GM18867 (cell line): ENCODE measurements around the gene TAF8.
"Not testable (repeated sequence)": the region's sequence is repeated elsewhere in the genome, so short reads cannot be mapped to it uniquely, and the experiment has no call there.

Experiments
- ATAC-seq: cut with Tn5 transposase; IDR thresholded peaks from one replicate; pipeline ENCODE4 v1.9.1; 2021; ENCODE audit warnings: mild to moderate bottlenecking, moderate library complexity; ENCODE audit not compliant: unreplicated experiment

Gene TAF8, protein sequence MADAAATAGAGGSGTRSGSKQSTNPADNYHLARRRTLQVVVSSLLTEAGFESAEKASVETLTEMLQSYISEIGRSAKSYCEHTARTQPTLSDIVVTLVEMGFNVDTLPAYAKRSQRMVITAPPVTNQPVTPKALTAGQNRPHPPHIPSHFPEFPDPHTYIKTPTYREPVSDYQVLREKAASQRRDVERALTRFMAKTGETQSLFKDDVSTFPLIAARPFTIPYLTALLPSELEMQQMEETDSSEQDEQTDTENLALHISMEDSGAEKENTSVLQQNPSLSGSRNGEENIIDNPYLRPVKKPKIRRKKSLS

DNA sequence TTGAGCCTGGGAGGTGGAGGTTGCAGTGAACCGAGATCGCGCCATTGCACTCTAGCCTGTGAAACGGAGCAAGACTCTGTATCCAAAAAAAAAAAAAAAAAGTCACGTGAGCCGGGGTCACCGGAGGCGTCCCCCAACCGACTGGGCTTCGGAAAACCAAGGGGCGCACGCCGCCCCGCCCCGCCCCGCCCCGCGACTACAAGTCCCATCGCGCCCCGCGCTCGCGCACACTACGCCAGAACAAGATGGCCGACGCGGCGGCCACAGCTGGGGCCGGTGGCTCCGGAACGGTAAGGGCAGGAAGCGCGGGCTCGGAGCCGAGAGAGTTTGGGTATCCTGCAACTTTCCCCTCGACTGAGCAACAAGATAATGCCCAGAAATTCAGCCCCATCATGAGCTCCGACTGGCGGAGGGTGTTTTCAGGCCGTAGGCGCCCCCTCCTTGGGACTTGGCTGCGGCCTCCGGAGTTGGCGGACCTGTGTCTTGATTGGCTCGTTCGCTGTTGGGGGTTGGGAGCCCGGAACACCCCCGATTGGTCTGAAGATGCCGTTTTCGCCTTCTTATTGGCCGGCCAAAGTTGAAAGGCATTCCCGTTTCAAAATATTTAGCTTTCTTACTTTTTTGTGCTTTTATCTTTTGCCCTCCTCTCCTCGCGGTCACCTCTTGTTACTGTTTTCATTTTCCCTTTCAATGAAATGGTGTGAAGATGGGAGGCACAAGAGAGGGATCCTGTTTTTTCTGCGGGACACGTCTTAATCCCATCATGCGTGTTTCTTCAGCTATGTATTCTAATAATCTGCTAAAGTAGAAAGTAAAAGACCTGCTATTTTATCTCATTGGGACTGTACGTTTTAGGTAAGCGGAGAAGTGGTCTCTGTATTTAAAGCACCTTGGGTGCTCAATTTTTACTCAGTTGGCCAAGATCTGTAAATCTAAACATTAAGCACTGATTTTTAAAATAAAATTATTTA is at the start of gene TAF8:
Gene TAF8, plus strand, starts transcription at position 228 of the 971 bp plus-strand sequence. Its CDS starts 18 bp downstream, at position 246.
- ATAC-seq: peak; percentile 79

DNA sequence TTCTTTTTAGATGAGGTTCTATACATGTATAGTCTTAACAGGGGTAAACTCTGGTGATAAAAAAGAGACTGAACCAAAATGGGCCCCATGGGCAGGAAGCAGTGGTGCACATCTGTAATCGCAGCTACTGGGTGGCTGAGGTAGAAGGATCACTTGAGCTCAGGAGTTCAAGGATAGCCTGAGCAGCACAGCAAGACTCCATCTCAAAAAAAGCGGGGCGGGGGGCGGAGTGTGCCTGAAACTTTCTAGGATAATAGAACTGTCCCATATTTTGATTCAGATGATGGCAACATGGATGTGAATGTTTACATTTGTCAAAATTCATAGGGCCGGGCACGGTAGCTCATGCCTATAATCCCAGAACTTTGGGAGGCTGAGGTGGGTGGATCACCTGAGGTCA is 48.8 kb upstream of the TAF8 start:
- ATAC-seq: no peak

DNA sequence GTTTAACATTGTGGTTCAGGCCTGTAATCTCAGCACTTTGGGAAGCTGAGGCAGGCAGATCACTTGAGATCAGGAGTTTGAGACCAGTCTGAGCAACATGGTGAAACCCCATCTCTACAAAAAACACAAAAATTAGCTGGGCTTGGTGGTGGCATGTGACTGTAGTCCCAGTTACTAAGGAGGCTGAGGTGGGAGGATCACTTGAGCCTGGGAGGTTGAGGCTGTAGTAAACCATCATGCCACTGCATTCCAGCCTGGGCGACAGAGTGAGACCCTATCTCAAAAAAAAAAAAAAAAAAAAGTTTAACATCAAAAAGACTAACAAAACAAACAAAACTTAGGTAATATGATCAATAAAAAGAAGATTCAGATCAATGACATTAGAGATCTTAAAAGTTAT is 46.7 kb upstream of the TAF8 start:
- not testable (repeated sequence) for ATAC-seq

DNA sequence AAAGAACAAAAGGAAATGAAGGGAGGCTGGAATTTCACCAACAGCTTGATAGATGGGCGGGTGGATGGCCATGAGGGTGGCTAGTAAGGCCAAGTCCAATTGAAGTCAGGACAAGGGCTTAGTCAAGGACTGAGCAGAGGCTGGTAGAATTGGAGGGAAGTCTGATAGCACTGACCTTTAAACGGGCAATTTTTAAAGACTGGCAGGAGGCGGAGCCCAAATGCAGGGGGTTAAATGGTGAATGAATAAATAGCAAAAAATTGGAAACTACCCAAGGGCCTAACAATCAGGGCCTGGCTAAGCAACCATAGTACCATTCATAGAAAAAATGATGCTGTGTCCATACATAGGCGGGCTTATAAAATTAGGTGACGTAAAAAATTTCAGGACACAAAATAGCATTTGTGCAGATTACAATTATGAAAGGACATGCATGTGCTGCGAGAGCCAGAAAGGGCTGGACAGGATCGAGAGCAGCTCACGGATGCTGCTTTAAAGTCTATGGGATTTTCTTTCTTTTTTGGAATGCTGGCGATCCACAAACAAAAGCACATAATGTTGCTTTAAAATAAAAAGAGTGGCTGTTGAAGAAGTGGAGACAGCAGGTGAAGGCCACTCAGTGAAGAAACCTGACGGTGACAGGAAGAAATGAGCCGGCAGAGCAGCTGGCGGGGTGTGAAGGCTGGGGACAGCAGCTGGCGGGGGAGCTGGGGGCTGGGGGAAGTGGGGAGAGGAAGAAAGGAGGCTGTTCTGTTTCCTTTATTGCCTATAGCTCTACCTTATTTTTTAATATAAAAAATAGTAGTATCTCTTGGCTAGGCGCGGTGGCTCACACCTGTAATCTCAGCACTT is 42.8 kb upstream of the TAF8 start:
- no peak for ATAC-seq

DNA sequence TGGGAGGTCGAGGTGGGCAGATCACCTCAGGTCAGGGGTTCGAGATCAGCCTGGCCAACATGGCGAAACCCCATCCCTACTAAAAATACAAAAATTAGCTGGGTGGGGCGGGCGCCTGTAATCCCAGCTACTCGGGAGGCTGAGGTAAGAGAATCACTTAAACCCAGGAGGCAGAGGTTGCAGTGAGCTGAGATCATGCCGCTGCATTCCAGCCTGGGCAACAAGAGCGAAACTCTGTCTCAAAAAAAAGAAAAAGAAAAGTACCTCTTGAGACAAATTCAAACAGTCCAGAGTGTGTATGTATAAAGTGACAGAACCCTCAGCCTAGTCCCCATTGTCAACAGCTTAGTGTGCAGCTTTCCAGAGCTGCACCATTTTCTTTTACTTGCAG is 42.2 kb upstream of the TAF8 start:
- ATAC-seq: not testable (repeated sequence)

DNA sequence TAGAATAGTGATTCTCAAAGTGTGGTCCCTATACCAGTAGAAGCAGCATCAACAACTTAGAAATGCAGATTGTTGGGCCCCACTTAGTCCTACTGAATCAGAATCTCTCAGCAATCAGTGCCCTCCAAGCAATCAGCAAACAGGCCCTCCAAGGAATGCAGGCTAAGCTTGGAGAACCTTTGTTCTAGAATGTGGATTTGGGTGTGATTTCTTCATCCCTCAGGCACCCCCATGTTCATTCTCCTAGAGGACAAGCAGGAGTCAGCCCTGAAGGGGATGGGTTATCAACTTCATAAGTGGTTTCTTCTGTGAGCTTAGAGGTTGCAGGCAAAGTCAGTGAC is 40.5 kb upstream of the TAF8 start:
- no peak for ATAC-seq

GRCh38 chr6:42010185-42010891 is 40.0 kb upstream of the TAF8 start:
- no peak for ATAC-seq

- no peak for ATAC-seq
Observed at GRCh38 chr6:42010909-42011308, 39.4 kb upstream of the TAF8 start.

GRCh38 chr6:42012501-42013133 is 37.7 kb upstream of the TAF8 start:
- ATAC-seq: no peak

DNA sequence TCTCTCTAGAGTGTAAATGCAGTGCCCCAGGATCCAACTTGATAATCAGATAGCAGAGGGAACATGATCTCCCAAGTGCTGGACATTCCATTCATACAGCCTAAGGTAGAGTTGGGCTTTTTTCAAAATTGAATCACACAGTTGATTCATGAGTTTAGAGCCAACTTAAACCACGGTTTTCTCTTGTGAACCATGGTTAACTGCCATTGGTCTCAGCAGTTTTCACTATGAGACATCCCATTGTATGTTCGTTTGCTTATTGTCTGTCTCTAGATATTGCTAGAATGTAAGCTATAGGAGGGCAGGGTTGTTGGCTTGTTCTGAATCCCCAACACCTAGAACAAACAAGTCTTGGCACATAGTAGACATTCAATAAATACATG is 37.2 kb upstream of the TAF8 start:
- ATAC-seq: no peak

DNA sequence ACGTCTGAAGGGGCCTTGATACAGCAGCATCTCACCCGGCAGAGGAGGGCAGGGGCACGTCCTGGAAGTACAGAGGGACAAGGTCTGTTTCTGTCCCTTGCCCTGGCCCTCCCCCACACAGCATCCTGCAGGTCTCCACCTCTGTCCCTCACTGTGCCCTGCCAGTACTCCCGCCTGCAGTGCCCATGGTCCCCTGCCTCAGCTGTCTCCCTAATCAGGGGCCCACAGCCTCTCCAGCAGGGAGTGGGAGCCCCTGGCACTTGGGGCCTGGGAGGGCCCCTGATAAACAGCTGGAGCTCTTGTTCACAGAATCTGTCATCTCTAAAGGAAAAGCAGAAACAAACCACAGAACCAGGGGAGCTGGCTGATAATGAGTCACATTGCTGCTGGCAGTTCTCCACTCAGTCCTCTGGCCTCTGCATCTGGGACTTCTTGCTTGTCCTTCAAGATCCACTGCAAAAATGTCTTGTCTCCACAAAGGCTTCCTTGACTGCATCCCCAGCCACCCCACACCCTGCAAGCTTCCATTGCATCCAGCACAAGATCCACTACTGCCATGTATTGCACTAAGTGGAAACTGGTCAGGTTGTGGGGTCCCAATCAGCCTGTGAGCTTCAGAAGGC is 33.2 kb upstream of the TAF8 start:
- ATAC-seq: no peak

- no peak for ATAC-seq
Observed at GRCh38 chr6:42020967-42021366, 29.4 kb upstream of the TAF8 start.

DNA sequence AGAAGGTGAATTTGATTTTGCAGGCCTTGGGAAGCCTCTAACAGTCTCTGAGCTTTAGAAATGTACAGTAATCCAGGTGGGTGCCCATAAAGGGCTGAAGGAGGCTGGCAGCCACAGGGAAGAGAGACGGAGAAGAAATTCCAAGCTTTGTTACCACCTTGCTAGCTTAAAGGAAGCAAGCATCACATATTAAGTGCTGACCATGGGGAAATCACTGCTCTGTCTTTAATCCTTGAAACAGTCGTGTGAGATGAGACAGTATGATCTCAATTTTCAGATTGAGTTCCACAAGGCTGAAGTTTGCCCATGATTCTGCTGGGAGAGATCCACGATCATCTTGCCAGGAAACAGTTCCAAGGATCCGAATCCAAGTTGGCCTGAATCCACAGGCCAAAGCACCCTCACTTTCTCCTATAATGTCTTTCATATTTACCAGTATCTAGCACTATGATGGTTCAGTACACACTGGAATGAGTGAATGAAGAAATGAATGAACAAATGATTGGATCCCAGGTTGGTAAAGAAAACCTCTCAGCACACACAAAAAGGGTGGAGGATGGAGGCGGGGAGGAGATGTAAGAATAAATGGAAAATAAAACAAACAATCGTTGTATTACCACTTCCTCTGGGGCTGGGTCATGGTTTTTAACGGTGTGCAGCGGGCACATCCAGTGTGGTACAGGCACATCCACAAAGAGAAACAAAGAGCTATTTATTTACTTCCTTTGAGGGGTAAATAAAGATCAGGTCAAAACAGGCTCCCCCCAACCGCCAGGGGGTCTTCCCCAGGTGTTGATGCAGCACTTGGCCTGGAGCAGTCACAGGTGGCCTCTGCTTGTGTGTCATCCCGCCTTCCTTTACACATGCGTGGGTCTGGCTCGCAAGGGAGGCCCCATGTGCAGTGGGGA is 28.2 kb upstream of the TAF8 start:
- ATAC-seq: peak; percentile 37

DNA sequence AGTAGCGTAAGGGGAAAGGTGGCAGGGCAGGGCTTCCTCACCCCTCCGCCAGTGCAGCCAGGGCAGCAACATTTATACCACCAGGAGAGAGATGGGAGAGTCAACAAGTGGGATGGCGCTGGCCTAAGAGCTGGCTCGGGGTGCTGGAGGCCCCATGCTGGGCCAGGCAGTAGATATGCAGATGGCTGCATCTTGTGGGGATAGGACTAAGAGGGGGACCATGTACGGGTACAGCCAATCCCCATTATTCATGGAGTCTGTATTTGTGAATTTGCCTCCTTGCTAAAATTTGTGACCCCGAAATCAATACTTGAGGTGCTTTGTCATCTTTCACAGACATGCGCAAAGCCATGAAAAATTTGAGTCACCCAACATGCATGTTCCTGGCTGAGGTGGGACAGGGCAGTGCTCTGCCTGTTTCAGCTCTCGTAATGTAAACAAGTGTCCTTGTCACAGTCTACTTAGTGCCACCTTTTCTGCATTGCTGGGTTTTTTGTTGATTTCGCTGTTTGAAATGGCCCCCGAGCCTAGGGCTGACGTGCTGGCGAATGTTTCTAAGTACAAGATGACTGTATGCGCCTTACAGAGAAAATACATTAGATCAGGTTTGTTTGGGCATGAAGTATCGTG is 27.5 kb upstream of the TAF8 start:
- ATAC-seq: no peak

- ATAC-seq: peak; percentile 73
Observed at GRCh38 chr6:42025066-42025844, 25.1 kb upstream of the TAF8 start.

- ATAC-seq: no peak
Observed at GRCh38 chr6:42025845-42026243, 24.5 kb upstream of the TAF8 start.

GRCh38 chr6:42026540-42026939 is 23.8 kb upstream of the TAF8 start:
- ATAC-seq: no peak
